ENCODE data around the gene FBXW5. TPM values are rescaled to one million over a fixed set of nuclear protein-coding genes. Genes with fewer than 3 reads are reported as not detected.

The FBXW5 gene
- total and polyA plus RNA-seq, 2 donors (not counting 3 experiments of a cell fraction or from before 2014, with no cell fraction given), result 97.3 to 151 TPM

GRCh38 chr9:136963341-136963740 lies 18.8 kb upstream of the FBXW5 start:
- dilution Hi-C loops (cut with MboI; ENCODE audit: extremely low pct_ligation_motif_present, low sequenced_read_pairs), result no loop called here
- CTCF ChIA-PET, result interaction anchor here (1.3 kb wide), 1 partner anchor 15 kb away, joined by 4 read pairs; no protein-coding TSS in a partner anchor

More at GRCh38 chr9:136963341-136963740, 18.8 kb upstream of the FBXW5 start:
- no peaks in the 10 kb centered on the region for H3K4me1 ChIP-seq (ENCODE audit: control insufficient read depth, extremely low read depth, insufficient read depth, low read length)
- H3K79me2 ChIP-seq (ENCODE audit: control insufficient read depth, insufficient read depth, low read length), result no peaks in the 10 kb centered on the region
- no peak overlapping the region for H3K27ac ChIP-seq (ENCODE audit: insufficient read depth, low read depth, low read length)
- no peak overlapping the region for H3K4me2 ChIP-seq (ENCODE audit: insufficient read depth, low read length)
- no peaks in the 10 kb centered on the region for H3K9me3 ChIP-seq (replicated peaks; ENCODE audit: control insufficient read depth, insufficient read depth, low read length)
- TF ChIP-seq MAX (IDR thresholded peaks at IDR 0.05; ENCODE audit: insufficient read depth, insufficient read length), result no peak
- no peak for TF ChIP-seq POLR2AphosphoS5 (IDR thresholded peaks at IDR 0.05; ENCODE audit: insufficient read depth, low read depth, low read length)
- TF ChIP-seq CTCF (IDR thresholded peaks at IDR 0.05; ENCODE audit: extremely low read depth in 1 of 2, insufficient read depth in 1 of 2, low read depth in 1 of 2, low read length in 2 of 2), result no peak
- TF ChIP-seq FOS (IDR thresholded peaks at IDR 0.05; ENCODE audit: borderline replicate concordance, insufficient read depth, low read length), result no peak
- no peak for TF ChIP-seq POLR2A (IDR thresholded peaks at IDR 0.05; ENCODE audit: low read depth, low read length)
- no peak for TF ChIP-seq EZH2 (IDR thresholded peaks at IDR 0.05; ENCODE audit: borderline replicate concordance, low read depth, low read length, severe bottlenecking)
- TF ChIP-seq MYC (IDR thresholded peaks at IDR 0.05; ENCODE audit: low read depth, low read length), result no peak
- no peak for TF ChIP-seq GATA2 (IDR thresholded peaks at IDR 0.05; ENCODE audit: insufficient read depth, insufficient read length, low read depth, low read length)
- TF ChIP-seq JUN (IDR thresholded peaks at IDR 0.05; ENCODE audit: borderline replicate concordance, insufficient read depth, insufficient read length, low read depth), result no peak
- no peaks in the 10 kb centered on the region for H3K27me3 ChIP-seq (ENCODE audit: control insufficient read depth in 2 of 2, insufficient read depth in 2 of 2, low read length in 2 of 2)
- H3K36me3 ChIP-seq (ENCODE audit: control insufficient read depth in 2 of 2, extremely low read depth in 1 of 2, insufficient read depth in 2 of 2, low read length in 2 of 2), result no peaks in the 10 kb centered on the region
- no peak overlapping the region for H3K4me3 ChIP-seq (replicated peaks in 1 of 3; ENCODE audit: insufficient read depth in 1 of 3, low read depth in 1 of 3, low read length in 3 of 3)
- DNase-seq (ENCODE audit: low read depth, low spot score), result no peak
- no peak for FAIRE-seq
- no peak overlapping the region for H2AFZ ChIP-seq (ENCODE audit: low read depth, low read length)
- intact Hi-C loops (cut with micrococcal nuclease), result no loop called here
- no peaks in the 10 kb centered on the region for H3K9me1 ChIP-seq (replicated peaks; ENCODE audit: control insufficient read depth, extremely low read depth, insufficient read depth, low read length)
- H3K9ac ChIP-seq (replicated peaks; ENCODE audit: extremely low read depth, insufficient read depth, low read length), result no peak overlapping the region
- H4K20me1 ChIP-seq (replicated peaks; ENCODE audit: control insufficient read depth, extremely low read depth, insufficient read depth, low read length), result no peaks in the 10 kb centered on the region
- POLR2A ChIA-PET, result no interaction called here
- BruUV-seq (replicated peaks), result no TSS peak

Measured in endothelial cell of umbilical vein (primary cell).